Panc1 (cell line): ENCODE results near the gene SLC16A6.

Experiments used
- CTCF ChIP-seq: fragments of 450-650 bp; IDR thresholded peaks from 2 replicates; pipeline ENCODE4 v1.5.1; 2017; ENCODE audit warnings: mild to moderate bottlenecking
- POLR2AphosphoS5 ChIP-seq: IDR thresholded peaks from 2 replicates; pipeline ENCODE4 v1.6.1; 2012; ENCODE audit warnings: mild to moderate bottlenecking, low read depth, low read length, moderate library complexity
- REST ChIP-seq, 2 experiments: IDR thresholded peaks; 2 replicates each; pipeline ENCODE4 v1.6.1; 2011 to 2012; ENCODE audit warnings: low read depth in 2 of 2, control low read depth in 1 of 2, low read length in 1 of 2, mild to moderate bottlenecking in 1 of 2, moderate library complexity in 1 of 2; ENCODE audit not compliant: insufficient read depth in 1 of 2
- TCF7L2 ChIP-seq: IDR thresholded peaks from 2 replicates; pipeline ENCODE4 v1.6.1; 2011; ENCODE audit warnings: mild to moderate bottlenecking, low read depth, low read length, inconsistent platforms

- TF ChIP-seq CTCF (no peak), POLR2AphosphoS5 (no peak), REST (IDR thresholded peaks at IDR 0.05; ENCODE audit: insufficient read depth in 1 of 2, low read depth in 2 of 2, low read length in 1 of 2) (no peak), TCF7L2 (no peak)
These were observed 31.7 kb upstream of the SLC16A6 start for GRCh38 chr17:68322630-68323029.
